HG02973 (cell line): ENCODE data around the gene CCDC39.
"Not testable (repeated sequence)": the region's sequence is repeated elsewhere in the genome, so short reads cannot be mapped to it uniquely, and the experiment has no call there.

Source experiments
- ATAC-seq: cut with Tn5 transposase; IDR thresholded peaks from one replicate; pipeline ENCODE4 v1.9.1; 2021; ENCODE audit warnings: moderate library complexity; ENCODE audit not compliant: unreplicated experiment

Gene CCDC39

GRCh38 chr3:180626844-180627243 is 52.4 kb downstream of the CCDC39 start:
- peak; percentile 93 for ATAC-seq

GRCh38 chr3:180624714-180625113 is 54.6 kb downstream of the CCDC39 start:
- ATAC-seq = peak; percentile 55

GRCh38 chr3:180619723-180620122 is 59.6 kb downstream of the CCDC39 start:
- ATAC-seq = no peak

- not testable (repeated sequence) for ATAC-seq
Observed at GRCh38 chr3:180618563-180618962, 60.7 kb downstream of the CCDC39 start.

GRCh38 chr3:180617049-180617448 is 62.2 kb downstream of the CCDC39 start:
- no peak for ATAC-seq

GRCh38 chr3:180615954-180616353 is 63.3 kb downstream of the CCDC39 start:
- no peak for ATAC-seq

GRCh38 chr3:180612364-180612763 is 66.9 kb downstream of the CCDC39 start:
- no peak for ATAC-seq

- ATAC-seq = no peak
Observed at GRCh38 chr3:180611006-180611405, 68.3 kb downstream of the CCDC39 start.

- peak; percentile 97 for ATAC-seq
Observed at GRCh38 chr3:180601688-180602666, 77.3 kb downstream of the CCDC39 start, which contains the start of gene TTC14. Gene TTC14, plus strand, starts transcription at chr3:180602163. Its CDS starts 99 bp downstream, at chr3:180602262.

- no peak for ATAC-seq
Observed at GRCh38 chr3:180600473-180600872, 78.8 kb downstream of the CCDC39 start.

- ATAC-seq = no peak
Observed at GRCh38 chr3:180595559-180595935, 83.7 kb downstream of the CCDC39 start.

GRCh38 chr3:180594631-180595558 is 84.4 kb downstream of the CCDC39 start:
- ATAC-seq = peak; percentile 62

- not testable (repeated sequence) for ATAC-seq
Observed at GRCh38 chr3:180593631-180594030, 85.7 kb downstream of the CCDC39 start.

GRCh38 chr3:180590396-180590795 is 88.9 kb downstream of the CCDC39 start:
- no peak for ATAC-seq

- ATAC-seq = no peak
Observed at GRCh38 chr3:180580934-180581333, 98.4 kb downstream of the CCDC39 start.

- ATAC-seq = no peak
Observed at GRCh38 chr3:180575571-180575970, 103.7 kb downstream of the CCDC39 start.

- ATAC-seq = no peak
Observed at GRCh38 chr3:180571831-180572598, 107.3 kb downstream of the CCDC39 start.

- ATAC-seq = no peak
Observed at GRCh38 chr3:180570238-180570637, 109.1 kb downstream of the CCDC39 start.

- ATAC-seq = no peak
Observed at GRCh38 chr3:180564676-180565075, 114.6 kb downstream of the CCDC39 start.
